IPS-NIHi11 (cell line): ENCODE results near the gene DGCR8.

Source experiments
- DNase-seq: peaks from one replicate; pipeline ENCODE4 v3.0.0; 2012; ENCODE audit warnings: mixed read lengths, low spot score

The DGCR8 gene

GRCh38 chr22:20089977-20090729, 10.1 kb downstream of the DGCR8 start:
- DNase-seq = no peak

- DNase-seq = no peak
Observed at GRCh38 chr22:20090730-20091240, 10.7 kb downstream of the DGCR8 start.

- DNase-seq = no peak
Observed at GRCh38 chr22:20091690-20092476, 11.8 kb downstream of the DGCR8 start.

GRCh38 chr22:20092477-20092854, 12.4 kb downstream of the DGCR8 start:
- no peak for DNase-seq

- DNase-seq = no peak
Observed at GRCh38 chr22:20093418-20094196, 13.6 kb downstream of the DGCR8 start.

GRCh38 chr22:20094197-20094807, 14.3 kb downstream of the DGCR8 start:
- DNase-seq = no peak

GRCh38 chr22:20095521-20095920, 15.5 kb downstream of the DGCR8 start:
- DNase-seq = no peak

GRCh38 chr22:20096574-20097420, 16.8 kb downstream of the DGCR8 start:
- DNase-seq = no peak

GRCh38 chr22:20099099-20099711, 19.2 kb downstream of the DGCR8 start:
- DNase-seq = no peak

GRCh38 chr22:20101638-20102037, 21.6 kb downstream of the DGCR8 start:
- DNase-seq = no peak

- peak; percentile 47 for DNase-seq
Observed at GRCh38 chr22:20102203-20102780, 22.3 kb downstream of the DGCR8 start.

GRCh38 chr22:20105456-20106204, 25.6 kb downstream of the DGCR8 start:
- no peak for DNase-seq

GRCh38 chr22:20106205-20106848, 26.3 kb downstream of the DGCR8 start:
- DNase-seq = no peak

- DNase-seq = no peak
Observed at GRCh38 chr22:20106849-20107237, 26.8 kb downstream of the DGCR8 start.

- DNase-seq = no peak
Observed at GRCh38 chr22:20107471-20107901, 27.4 kb downstream of the DGCR8 start.

GRCh38 chr22:20107951-20108756, 28.1 kb downstream of the DGCR8 start:
- no peak for DNase-seq

- no peak for DNase-seq
Observed at GRCh38 chr22:20108757-20109230, 28.8 kb downstream of the DGCR8 start.
